CD4-positive, alpha-beta T cell (primary cell): ENCODE data around the gene CEACAM8. TPM values are rescaled to one million over a fixed set of nuclear protein-coding genes. Genes with fewer than 3 reads are reported as not detected.
"Not testable (repeated sequence)": the region's sequence is repeated elsewhere in the genome, so short reads cannot be mapped to it uniquely, and the experiment has no call there.

Source experiments
- ATAC-seq: fragments of 200-7000 bp; cut with Tn5 transposase; one replicate; pipeline ENCODE4 v1.10.0; 2022; ENCODE audit warnings: mild to moderate bottlenecking; ENCODE audit not compliant: poor library complexity
- CTCF ChIA-PET: fragments of 350-600 bp; sonication (Branson Sonifier 250); formaldehyde crosslinking; loops from one replicate; lab custom pipeline; 2021; ENCODE audit warnings: antibody characterized with exemption, inconsistent platforms; lab: Charles Lee
- POLR2A ChIA-PET: fragments of 350-600 bp; sonication (Branson Sonifier 250); formaldehyde crosslinking; loops from one replicate; lab custom pipeline; 2021; ENCODE audit warnings: antibody characterized with exemption, inconsistent platforms; lab: Charles Lee
- DNase-seq, 14 experiments: peaks; one replicate each; pipeline ENCODE4 v3.0.0-alpha.2; 2013 to 2020; ENCODE audit warnings: mixed read lengths in 2 of 14
- H3K27ac ChIP-seq, 2 donors: one replicate each; pipeline versions ENCODE4 v1.5.1 to v1.7.0; 2013; ENCODE audit warnings: low read length in 2 of 2, low read depth in 1 of 2, mild to moderate bottlenecking in 1 of 2
- H3K27me3 ChIP-seq, 2 experiments: 1 replicate in 1 of 2; 2 replicates in 1 of 2; pipeline versions ENCODE4 v1.6.1 to v1.7.0; 2013; ENCODE audit warnings: low read length in 2 of 2, control low read depth in 1 of 2, mild to moderate bottlenecking in 1 of 2, moderate library complexity in 1 of 2; ENCODE audit not compliant: insufficient read depth in 2 of 2, control insufficient read depth in 1 of 2
- H3K36me3 ChIP-seq: one replicate; pipeline ENCODE4 v1.6.1; 2013; ENCODE audit warnings: low read length, control low read depth; ENCODE audit not compliant: insufficient read depth
- H3K4me1 ChIP-seq: one replicate; pipeline ENCODE4 v1.6.1; 2013; ENCODE audit warnings: low read length, control low read depth; ENCODE audit not compliant: insufficient read depth
- H3K4me3 ChIP-seq: one replicate; pipeline ENCODE4 v1.5.1; 2013; ENCODE audit warnings: mild to moderate bottlenecking, low read length, moderate library complexity
- H3K9me3 ChIP-seq, 2 experiments: 1 replicate in 1 of 2; 2 replicates in 1 of 2; pipeline versions ENCODE4 v1.6.1 to v1.7.0; 2013; ENCODE audit warnings: low read length in 2 of 2, mild to moderate bottlenecking in 2 of 2, control low read depth in 1 of 2, moderate library complexity in 1 of 2; ENCODE audit not compliant: control insufficient read depth in 1 of 2, insufficient read depth in 1 of 2
- H3K27ac Mint-ChIP-seq: one replicate; pipeline ENCODE4 v1.8.0; 2020; ENCODE audit warnings: mixed read lengths
- H3K27me3 Mint-ChIP-seq: one replicate; pipeline ENCODE4 v1.8.0; 2021; ENCODE audit warnings: mixed read lengths
- H3K36me3 Mint-ChIP-seq: one replicate; pipeline ENCODE4 v1.8.0; 2021; ENCODE audit warnings: low read depth, mixed read lengths
- H3K4me1 Mint-ChIP-seq: one replicate; pipeline ENCODE4 v1.8.0; 2021; ENCODE audit warnings: low read depth, mixed read lengths
- H3K4me3 Mint-ChIP-seq: one replicate; pipeline ENCODE4 v1.8.0; 2020; ENCODE audit warnings: mild to moderate bottlenecking, mixed read lengths
- H3K9me3 Mint-ChIP-seq: one replicate; pipeline ENCODE4 v1.8.0; 2020; ENCODE audit warnings: mixed read lengths
- CTCF ChIP-seq: fragments of 200-600 bp; IDR thresholded peaks from one replicate; pipeline ENCODE4 v1.8.0; 2022; ENCODE audit warnings: antibody characterized with exemption, mild to moderate bottlenecking
- intact Hi-C, 2 experiments: fragments of 100-400 bp; cut with DNase I in 1 of 2; cut with micrococcal nuclease in 1 of 2; formaldehyde crosslinking; loops; one replicate each; pipeline versions ENCODE4 v1.15.1 to v1.9.0; 2023 to 2025; cut with DNase I, micrococcal nuclease
- polyA plus RNA-seq, 2 donors: library from polyadenylated mRNA; unstranded; fragments of 120-200 nt; gene quantifications; one replicate each; pipeline ENCODE4 v1.2.1, GENCODE V29; 2013
- total RNA-seq, 174 experiments: library from RNA in 2 of 174; stranded (reverse) in 2 of 174; gene quantifications; one replicate each; pipeline ENCODE4 v1.2.3 and lab custom pipeline; 2021 to 2026

CEACAM8 gene
- total RNA-seq (not detected), total RNA-seq (lab: John Stamatoyannopoulos, UW) (0 to 0.90 (median 0) reads per million in 172 experiments)
- polyA plus RNA-seq (2013, experiment 1 of 2): not detected
- 0.03 TPM for polyA plus RNA-seq (2013, experiment 2 of 2)

GRCh38 chr19:42594617-42595489, at the start of gene CEACAM8:
CEACAM8 (minus strand) TSS chr19:42594924; CDS start chr19:42594828, 96 bp downstream.
- H3K27me3 ChIP-seq: no peaks in the 10 kb centered on the region
- no peak for ATAC-seq
- H3K4me1 Mint-ChIP-seq: no peaks in the 10 kb centered on the region
- H3K36me3 ChIP-seq: no peaks in the 10 kb centered on the region
- H3K4me3 Mint-ChIP-seq: no peak within 1 kb of the TSS
- CTCF ChIA-PET: no interaction called here
- intact Hi-C loops: no loop called here
- no peaks in the 10 kb centered on the region for H3K36me3 Mint-ChIP-seq
- H3K4me3 ChIP-seq: no peak within 1 kb of the TSS
- DNase-seq: no peak
- no peaks in the 10 kb centered on the region for H3K9me3 ChIP-seq
- H3K4me1 ChIP-seq: no peaks in the 10 kb centered on the region
- TF ChIP-seq CTCF: no peak
- no peaks in the 10 kb centered on the region for H3K9me3 Mint-ChIP-seq
- H3K27me3 Mint-ChIP-seq: peaks cover 36% of the 10 kb centered on the region
- POLR2A ChIA-PET: no interaction called here
- no peak within 1 kb of the TSS for H3K27ac ChIP-seq
- no peak within 1 kb of the TSS for H3K27ac Mint-ChIP-seq

- intact Hi-C loops, H3K27ac ChIP-seq, H3K9me3 ChIP-seq, H3K4me1 ChIP-seq, H3K36me3 ChIP-seq, ATAC-seq, CTCF ChIA-PET, H3K9me3 Mint-ChIP-seq, H3K4me3 Mint-ChIP-seq, H3K36me3 Mint-ChIP-seq, H3K27ac Mint-ChIP-seq, POLR2A ChIA-PET, H3K4me1 Mint-ChIP-seq, H3K4me3 ChIP-seq, DNase-seq, H3K27me3 ChIP-seq: not testable (repeated sequence)
- peaks cover 35% of the 10 kb centered on the region for H3K27me3 Mint-ChIP-seq
Observed at GRCh38 chr19:42639324-42640092, 44.8 kb upstream of the CEACAM8 start.

GRCh38 chr19:42635233-42635539, 40.5 kb upstream of the CEACAM8 start:
- H3K36me3 Mint-ChIP-seq: no peaks in the 10 kb centered on the region
- no peak overlapping the region for H3K27ac Mint-ChIP-seq
- Histone ChIP-seq H3K4me1 (no peaks in the 10 kb centered on the region), H3K4me3 (no peak overlapping the region), H3K27ac (no peak overlapping the region), H3K9me3 (peaks cover 0 to 6% of the 10 kb centered on the region in 2 experiments), H3K27me3 (peaks cover 4% of the 10 kb centered on the region in 2 experiments), H3K36me3 (no peaks in the 10 kb centered on the region)
- intact Hi-C loops: no loop called here
- ChIA-PET POLR2A (no interaction called here), CTCF (no interaction called here)
- peaks cover 25% of the 10 kb centered on the region for H3K27me3 Mint-ChIP-seq
- no peak overlapping the region for H3K4me3 Mint-ChIP-seq
- ATAC-seq: no peak
- H3K9me3 Mint-ChIP-seq: no peaks in the 10 kb centered on the region
- no peak for DNase-seq
- TF ChIP-seq CTCF: peak; percentile 12
- no peaks in the 10 kb centered on the region for H3K4me1 Mint-ChIP-seq
